Measurements from ENCODE around the gene TMEM35B.

TMEM35B gene

GRCh38 chr1:34984793-34985608 lies at the start of gene TMEM35B:
Gene TMEM35B (minus strand): TSS chr1:34985347. CDS start chr1:34985305, 42 bp downstream.
- no peak for TF ChIP-seq CTCF (IDR thresholded peaks at IDR 0.05; ENCODE audit: low read depth, low read length)
- peak; percentile 55 to 58 for DNase-seq (ENCODE audit: low read depth in 2 of 2)
- peak within 1 kb of the TSS; percentile 70 to 79 for H3K4me3 ChIP-seq (replicated peaks in 1 of 2; ENCODE audit: low read depth in 2 of 2, low read length in 2 of 2)

GRCh38 chr1:35033346-35033745 lies 48.2 kb upstream of the TMEM35B start:
- H3K4me3 ChIP-seq (replicated peaks in 1 of 2; ENCODE audit: low read depth in 2 of 2, low read length in 2 of 2), result no peak overlapping the region
- TF ChIP-seq CTCF (IDR thresholded peaks at IDR 0.05; ENCODE audit: low read depth, low read length), result no peak
- DNase-seq (ENCODE audit: low read depth in 2 of 2), result no peak

GRCh38 chr1:35032384-35032739 lies 47.2 kb upstream of the TMEM35B start:
- TF ChIP-seq CTCF (IDR thresholded peaks at IDR 0.05; ENCODE audit: low read depth, low read length), result no peak

GRCh38 chr1:35030756-35031446 lies 45.8 kb upstream of the TMEM35B start:
- peak overlapping the region; percentile 84 to 94 for H3K4me3 ChIP-seq (replicated peaks in 1 of 2; ENCODE audit: low read depth in 2 of 2, low read length in 2 of 2)
- TF ChIP-seq CTCF (IDR thresholded peaks at IDR 0.05; ENCODE audit: low read depth, low read length), result no peak
- peak; percentile 37 to 61 for DNase-seq (ENCODE audit: low read depth in 2 of 2)

More at GRCh38 chr1:35032384-35032739, 47.2 kb upstream of the TMEM35B start:
- H3K4me3 ChIP-seq (replicated peaks in 1 of 2; ENCODE audit: low read depth in 2 of 2, low read length in 2 of 2), result peak overlapping the region in 1 of 2 donors; percentile 94
- no peak for DNase-seq (ENCODE audit: low read depth in 2 of 2)

GRCh38 chr1:35030338-35030737 lies 45.2 kb upstream of the TMEM35B start:
- TF ChIP-seq CTCF (IDR thresholded peaks at IDR 0.05; ENCODE audit: low read depth, low read length), result no peak
- H3K4me3 ChIP-seq (replicated peaks in 1 of 2; ENCODE audit: low read depth in 2 of 2, low read length in 2 of 2), result peak overlapping the region; percentile 84 to 94
- DNase-seq (ENCODE audit: low read depth in 2 of 2), result no peak

GRCh38 chr1:35029761-35030160 lies 44.6 kb upstream of the TMEM35B start:
- TF ChIP-seq CTCF (IDR thresholded peaks at IDR 0.05; ENCODE audit: low read depth, low read length), result no peak
- DNase-seq (ENCODE audit: low read depth in 2 of 2), result peak; percentile 18 to 52
- H3K4me3 ChIP-seq (replicated peaks in 1 of 2; ENCODE audit: low read depth in 2 of 2, low read length in 2 of 2), result peak overlapping the region in 1 of 2 donors; percentile 94

Measured in cardiac fibroblast (primary cell).